Hematopoietic multipotent progenitor cell treated with erythropoietin and hydrocortisone succinate and interleukin-3 and kit ligand, for 4 days (in vitro differentiated cells): ENCODE data around the gene ABCA1.

Source experiments
- DNase-seq: peaks from one replicate; pipeline ENCODE4 v3.0.0-alpha.2; 2015

The ABCA1 gene

DNA sequence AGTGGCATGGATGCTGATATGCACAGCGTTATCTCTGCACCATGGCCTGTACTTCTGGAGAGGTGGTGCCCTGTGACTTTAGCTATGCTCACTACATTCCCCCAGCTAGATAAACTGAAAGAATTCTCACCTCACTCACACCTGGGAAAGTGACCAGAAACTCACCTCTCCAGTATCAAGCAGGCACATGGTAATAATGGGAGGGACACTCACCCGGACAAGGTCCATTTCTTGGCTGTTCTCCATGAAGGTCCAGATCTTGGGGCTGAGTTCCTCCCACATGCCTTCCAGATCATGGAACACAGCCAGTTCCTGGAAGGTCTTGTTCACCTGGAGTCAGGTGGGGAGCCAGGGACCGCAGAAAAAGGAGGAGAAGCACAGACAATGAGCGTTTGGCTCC lies 91.2 kb downstream of the ABCA1 start:
- no peak for DNase-seq

DNA sequence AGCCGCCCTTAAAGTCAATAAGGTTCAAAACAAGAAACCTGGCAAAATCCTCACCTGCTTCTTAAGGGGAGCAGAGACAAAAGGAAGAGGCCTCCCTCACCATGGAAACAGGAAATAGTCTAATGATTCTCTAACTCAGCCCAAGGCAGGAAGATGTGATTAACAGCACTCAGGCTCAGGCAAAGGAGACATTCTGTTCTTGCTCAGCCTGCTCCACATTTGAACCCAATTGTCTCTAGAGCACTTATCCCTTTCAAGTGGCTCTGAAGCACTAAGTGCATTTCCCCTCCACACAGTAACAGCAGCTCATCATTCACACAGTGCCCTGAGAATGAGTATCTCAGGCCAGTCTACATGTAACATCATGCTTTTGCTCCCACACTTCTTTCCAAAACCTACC lies 91.7 kb downstream of the ABCA1 start:
- DNase-seq: peak; percentile 22

DNA sequence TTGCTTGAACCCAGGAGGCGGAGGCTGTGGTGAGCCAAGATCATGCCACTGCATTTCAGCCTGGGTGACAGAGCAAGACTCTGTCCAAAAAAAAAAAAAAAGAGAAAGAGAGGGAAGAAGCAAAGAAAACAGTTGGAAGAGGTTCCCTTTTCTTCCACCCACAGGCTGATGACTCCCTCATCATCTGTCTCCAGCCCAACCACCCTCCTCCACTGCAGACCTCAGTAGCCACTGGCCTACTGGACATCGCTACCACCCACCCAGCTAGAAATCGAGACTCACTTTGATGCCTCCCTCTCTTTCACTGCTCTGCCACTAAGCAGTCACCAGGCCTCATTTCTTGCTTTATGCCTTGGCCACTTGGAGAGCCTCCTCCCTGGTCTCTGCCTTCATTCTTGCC lies 92.8 kb downstream of the ABCA1 start:
- peak; percentile 35 for DNase-seq

DNA sequence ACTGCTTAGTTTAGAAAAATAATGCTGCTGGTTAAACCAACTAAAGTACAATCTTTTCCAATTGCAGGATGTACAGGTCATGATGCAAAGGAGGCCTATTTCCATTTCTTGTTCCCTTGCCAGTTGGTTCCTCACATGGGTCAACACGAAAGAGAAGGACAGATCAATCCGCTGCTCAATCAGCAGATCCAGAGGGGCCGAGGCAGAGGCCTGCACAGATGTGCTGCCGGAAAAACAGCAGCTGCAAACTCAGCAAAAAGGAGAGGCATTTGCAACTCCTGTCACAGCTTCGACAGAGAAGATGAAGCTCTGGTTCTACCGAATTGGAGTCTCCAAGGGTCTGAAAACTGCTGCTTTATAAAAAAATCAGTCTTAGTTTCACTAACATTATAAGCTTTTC lies 94.3 kb downstream of the ABCA1 start:
- no peak for DNase-seq

DNA sequence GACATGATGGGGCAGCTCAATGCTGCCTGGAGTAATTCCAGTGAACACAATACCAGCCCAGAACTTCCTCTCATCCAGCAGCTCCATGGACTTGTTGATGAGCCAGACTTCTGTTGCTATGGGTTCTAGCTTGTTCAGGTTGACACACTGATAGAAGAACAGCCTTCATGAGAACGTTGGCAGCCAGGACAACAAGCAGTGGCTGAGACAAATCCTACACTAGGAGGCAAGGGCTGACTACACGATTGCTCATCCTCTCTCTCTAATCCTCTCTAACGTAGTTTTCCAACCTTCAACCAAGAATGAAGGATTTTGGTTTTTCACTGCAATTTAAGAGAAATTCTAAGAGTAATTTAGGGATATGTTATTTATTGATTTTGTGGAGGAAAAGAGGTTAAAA lies 96.3 kb downstream of the ABCA1 start:
- DNase-seq: no peak

DNA sequence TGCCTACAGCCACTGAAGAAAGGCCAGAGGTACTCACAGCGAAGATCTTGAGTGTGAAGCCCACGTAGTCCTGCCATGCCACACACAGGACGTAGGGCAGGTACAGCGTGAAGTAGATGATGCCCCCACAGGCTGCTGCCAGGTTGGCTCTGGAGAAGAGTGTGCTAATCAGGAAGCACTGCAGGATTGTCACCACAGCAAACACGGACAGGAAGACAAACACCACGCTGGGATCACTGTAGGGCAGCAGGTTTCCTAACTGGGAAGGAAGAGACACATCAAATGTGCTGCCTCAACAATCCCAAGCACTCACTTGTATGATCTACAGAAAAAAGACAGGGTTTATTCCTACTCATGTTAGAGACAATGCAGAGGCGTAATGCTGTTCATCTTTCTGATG lies 101.0 kb downstream of the ABCA1 start:
- DNase-seq: no peak

DNA sequence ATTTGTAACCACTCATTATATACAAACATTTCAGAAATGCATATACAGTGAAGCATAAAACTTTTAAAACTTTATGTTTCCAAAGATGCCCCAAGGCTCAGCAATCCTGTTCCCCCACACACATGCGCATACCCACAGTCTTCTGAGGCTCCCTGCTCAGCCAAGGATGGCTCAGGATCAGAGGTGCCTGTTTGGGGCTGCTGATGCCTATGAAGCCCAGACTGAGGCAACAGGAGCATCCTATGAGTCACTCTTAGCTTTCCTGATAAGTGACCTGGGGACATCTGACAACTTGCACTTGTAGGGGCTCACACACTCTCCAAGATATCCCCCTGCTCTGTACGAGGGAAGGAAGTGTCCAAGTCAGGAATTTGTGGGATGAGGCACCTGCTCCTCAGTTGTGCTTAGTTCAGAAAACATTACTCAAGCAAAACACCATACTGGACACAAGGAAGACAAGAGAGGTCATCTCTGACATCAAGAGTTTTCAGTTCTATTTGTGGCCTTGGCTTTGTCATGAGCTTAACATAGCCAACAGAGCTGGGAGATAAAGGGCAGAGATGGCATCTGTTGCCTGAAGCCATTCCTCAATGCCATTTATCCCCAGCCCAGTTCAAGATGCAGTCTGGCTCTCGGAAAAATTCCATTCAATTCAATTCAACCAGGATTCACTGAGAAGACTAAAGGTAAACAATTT lies 101.7 kb downstream of the ABCA1 start:
- DNase-seq: no peak

DNA sequence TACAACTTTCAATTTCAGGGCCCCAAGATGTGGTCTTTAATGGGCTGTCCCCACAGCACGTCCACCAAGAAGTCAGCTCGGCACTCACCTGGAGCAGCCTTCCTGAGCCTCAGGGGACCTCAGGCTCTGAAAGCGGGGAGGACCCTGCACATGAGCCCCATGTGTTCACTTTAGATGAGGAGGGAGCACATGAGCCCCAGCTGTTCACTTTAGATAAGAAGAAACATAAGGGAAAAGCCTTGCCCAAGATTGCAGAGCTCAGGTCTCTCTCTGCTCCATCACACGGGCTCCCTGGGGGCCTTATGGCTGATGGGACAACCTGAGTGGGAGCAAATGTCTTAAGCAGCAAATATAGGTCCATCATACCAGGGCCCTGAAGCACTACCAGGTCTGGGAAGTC lies 107.6 kb downstream of the ABCA1 start:
- DNase-seq: peak; percentile 49

DNA sequence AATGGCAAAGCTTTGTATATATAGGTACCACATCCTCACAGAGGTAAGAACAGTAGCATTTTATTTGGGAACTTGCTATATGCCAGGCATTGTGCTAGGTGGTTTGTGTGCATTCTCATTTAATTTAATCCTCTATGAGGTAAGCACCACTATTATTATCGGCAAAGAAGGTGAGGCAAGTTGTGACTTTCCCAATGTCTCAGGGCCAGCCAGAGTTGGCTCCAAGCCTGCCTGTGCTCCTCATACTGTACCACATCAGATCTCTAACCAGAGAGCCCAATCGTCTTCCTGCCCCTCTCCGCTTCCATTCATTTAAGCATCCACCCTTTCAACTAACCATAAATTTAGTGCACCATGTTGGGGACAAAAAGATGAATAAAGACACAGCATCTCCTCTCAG lies 108.9 kb downstream of the ABCA1 start:
- no peak for DNase-seq

DNA sequence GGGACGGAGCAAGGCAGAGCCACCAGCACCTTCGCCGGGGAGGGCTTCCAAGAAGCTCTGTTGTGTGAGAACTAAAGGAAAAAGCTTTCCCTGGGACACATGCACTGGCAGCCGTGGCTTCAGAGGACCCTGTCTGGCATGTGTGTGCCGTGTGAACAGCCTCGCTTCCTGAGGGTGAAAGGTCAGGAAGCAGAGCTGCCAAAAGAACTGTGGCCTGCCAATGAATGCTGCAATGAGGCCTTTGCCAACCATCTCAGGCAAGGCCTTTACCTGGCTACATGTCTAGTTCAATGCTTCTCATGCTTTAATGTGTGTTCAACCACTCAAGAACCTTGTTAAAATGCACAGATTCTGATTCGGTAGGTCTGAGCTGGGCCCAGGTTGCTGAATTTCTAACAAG lies 110.5 kb downstream of the ABCA1 start:
- no peak for DNase-seq

DNA sequence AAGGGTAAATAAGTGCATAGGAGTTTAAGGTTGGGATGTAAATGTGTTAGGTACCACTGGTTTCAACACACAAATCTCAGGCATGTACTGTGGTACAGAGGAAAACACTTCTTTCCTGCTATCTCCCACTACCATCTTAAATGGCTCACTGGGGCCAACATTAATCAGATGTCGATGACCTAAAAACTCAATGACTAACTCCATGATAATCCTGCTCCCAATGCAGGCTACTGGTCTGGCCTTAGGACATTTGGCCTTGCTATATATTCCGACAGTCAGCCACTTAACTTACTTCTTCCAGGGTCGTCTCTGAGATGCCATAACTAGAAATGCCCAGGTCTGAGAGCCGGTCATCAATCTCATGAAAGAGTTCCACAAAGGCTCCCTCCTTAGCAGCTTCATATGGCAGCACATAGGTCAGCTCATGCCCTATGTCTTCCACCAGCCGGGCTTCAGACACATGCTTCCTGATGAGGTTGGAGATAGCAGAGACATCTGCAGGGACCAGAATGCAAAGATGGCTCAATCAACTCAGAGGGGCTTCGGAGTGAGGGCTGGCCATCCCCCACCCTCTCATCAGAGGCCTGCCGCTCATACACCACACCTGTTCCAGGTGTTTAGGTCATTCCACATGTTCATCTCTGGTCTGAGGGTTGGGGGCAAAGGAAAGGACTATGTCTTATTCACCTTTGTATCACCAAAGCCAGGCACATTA lies 111.9 kb downstream of the ABCA1 start:
- DNase-seq: no peak

DNA sequence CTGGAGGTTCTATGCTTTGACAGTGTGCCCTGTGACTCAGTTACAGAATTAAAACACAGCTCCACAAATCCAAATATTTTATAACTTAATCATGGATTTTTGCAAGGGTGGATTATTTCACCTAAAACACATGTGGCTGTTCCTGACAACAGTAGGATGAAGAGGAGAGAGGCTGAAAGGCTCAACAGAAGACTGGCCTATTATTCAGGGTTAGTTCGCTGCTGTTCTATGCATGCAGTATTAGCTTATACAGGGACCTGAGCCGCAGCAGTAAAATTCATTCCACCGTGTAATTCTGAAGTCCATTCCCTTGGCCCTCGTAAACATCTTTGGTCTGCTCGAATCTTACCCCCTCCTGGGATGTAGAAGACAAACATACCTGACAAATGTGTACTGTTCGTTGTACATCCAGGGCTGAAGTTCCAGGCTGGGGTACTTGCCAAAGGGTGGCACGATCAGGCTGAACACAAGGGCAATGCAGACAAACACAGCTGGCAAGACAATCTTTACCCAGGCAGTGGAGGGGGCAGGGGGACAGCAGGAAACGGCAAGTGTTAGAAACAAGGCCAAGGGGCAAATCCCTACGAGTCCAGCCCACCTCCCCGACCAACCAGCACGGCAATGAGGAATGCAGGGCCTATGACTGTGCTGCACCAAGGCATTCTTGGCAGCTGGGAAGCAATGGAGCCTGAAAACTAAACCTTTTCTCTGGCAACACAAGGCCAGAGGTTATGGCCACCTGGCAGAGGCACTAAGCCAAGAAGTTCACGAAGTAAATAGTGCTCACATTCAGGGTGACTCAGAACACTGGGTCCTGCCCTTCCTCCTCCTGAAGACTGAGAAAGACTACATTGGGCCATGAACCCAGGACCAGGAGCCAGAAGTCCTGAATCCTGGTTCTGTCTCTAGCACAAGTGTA lies 117.3 kb downstream of the ABCA1 start:
- no peak for DNase-seq

DNA sequence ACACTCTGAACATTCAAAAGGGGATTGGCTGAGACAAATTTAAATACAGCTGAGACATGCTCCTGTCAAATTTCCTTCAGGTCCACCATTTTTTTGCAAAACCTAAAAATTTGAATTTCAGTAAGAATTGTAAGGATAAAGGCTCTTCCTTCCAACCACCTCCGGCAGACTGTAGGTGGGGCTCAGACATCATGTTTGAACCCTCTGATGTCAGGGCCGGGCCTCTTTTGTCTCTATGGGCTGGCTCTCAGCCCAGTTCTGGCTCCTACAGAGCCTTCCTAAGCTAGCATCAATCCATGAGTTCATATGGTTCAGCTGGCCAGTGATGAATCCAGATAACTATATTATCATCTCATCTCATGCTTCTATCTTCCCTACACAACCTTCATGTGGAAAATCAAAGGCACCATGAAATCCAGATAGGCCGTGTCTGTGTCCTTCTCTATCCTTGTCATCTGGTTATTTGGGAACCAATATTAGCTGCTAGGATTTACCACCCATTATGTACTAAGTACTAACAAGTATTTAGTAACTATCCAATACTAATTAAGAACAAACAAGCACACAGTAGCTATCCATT lies 119.8 kb downstream of the ABCA1 start:
- peak; percentile 54 for DNase-seq

DNA sequence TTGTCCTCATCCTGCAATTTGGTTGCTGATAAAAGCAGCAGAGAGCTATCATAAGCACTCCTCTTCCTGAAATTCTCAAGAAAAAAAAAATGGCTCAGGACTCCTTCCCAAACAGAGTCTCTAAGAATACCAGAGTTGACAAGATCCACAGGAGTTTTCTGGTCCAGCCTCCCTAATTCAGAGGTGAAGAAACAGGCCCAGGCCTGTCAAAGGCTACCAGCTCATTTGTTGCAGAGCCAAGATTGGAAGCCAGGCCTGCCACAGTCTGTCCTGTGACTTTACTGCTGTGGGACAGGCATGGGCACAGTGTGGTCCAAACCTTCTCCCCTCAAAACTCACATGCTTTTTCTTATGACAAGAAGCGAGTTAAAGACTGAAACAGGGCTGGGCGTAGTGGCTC lies 122.5 kb downstream of the ABCA1 start:
- DNase-seq: no peak

DNA sequence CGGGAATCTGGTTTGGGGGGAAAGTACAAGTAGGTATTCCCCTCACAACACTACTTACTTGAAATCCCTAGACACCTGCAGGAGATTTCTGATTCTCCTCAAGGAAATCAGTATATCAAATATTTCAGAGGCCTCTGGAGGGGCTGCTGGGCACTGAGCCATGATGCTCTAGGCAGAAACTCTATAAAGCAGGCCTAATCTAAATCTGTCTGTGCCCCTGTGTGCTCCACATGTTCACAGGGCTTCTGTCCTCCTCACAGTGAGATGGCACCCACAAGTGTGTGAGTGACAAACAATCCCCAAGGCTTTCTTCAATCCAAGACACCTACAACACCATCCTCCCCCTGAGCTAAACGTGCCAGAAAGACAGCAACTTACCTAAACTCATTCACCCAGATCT lies 125.0 kb downstream of the ABCA1 start:
- no peak for DNase-seq

DNA sequence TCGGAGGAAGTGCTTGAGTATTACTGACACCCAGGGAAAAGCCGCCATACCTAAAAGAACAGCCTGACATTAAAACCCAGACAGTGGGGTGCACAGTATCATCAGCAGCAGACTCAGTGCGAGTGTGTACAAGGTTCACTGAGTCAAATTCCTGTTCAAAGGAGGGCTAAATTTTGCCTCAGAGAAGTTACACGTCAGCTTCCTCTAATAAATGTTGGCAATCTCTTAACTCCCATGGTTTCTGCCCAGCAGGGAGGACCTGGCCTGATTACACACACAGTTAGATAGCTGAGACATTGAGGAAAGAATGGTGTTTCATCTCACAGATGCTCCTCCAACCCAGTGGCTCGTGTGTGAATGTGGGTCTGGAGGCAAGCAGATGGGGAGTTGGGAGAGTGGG lies 125.8 kb downstream of the ABCA1 start:
- DNase-seq: no peak

DNA sequence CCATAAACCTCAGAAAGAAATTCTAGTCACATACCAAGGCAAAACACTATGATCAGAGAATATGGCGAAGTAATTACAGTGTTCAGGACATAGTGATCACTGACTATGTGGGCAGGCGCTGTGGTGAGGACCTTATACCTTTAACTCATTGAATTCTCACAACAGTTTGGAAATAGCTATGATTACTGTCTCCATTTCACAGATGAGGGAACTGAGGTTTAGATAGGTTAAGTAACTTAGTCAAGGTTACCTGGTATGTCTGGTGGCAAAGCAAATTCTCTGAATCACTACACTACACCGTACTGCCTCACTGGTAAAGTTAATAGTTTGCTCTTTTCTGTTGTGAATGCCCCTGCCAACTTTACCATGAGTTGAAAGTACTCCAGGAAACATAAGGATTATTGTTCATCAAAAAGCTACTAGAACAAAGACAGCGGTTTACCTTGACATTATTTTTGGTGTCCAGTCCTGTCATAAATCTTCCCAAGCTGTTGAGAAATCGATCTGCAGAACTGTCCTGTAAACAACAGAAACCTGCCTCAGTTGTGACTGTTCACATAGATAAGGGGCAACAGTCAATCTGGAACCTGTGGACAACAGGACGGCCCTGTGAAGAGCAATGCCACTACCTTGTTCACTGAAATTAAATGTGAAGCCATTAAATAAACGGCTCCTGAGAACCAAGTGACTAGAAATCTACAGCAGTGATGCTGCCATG lies 127.7 kb downstream of the ABCA1 start:
- DNase-seq: no peak

DNA sequence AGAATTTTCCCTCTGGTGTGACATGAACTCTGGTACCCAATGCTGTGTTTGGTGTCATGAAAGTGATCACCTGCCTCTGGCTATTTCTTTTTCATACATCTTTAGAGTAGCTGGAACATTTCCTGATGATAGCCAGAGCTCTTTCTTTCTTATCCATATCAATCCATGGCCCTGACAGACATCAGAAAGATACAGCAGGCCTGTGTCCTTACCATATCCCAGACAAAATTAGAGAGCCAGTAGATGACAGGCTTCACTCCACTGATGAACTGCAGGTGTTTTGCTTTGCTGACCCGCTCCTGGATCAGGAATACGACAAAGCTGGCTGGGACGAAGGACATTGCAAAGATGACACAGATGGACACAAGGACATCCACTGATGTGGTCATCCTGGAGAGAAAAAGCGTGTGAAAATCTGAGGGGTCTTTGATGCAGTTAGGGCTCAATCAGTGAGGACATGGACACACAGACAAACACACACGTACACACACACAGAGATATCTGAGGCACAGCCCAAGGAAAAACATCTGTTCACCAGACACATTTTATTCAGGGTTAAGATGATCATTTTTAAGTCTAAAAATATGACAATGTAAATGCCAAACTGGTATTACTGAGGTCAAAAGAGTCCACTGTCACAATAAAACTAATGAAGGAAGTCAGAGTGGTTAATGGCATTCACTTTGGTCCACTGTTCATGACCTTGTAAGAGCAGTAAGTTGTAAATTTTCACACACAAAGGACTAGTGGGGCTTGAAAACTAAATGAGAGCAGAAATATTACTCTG lies 129.6 kb downstream of the ABCA1 start:
- DNase-seq: no peak

DNA sequence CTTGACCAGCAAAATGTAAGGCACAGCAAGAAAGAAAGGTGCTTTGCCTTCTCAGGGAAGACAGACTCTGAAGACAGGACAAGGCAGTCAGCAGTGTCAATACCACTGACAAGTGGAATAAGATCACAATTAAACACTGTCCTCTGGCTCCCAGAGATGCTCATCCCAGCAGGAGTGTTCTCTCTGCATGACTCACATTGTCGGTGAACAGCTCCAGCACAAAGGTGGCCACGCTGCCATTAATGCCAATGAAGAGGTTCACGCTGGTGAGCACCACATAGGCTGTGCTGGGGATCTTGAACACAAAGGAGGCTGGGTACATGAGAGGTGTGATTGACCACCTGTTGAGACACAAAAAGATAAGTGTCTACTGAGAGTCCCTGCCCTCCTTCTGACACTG lies 132.1 kb downstream of the ABCA1 start:
- DNase-seq: no peak

DNA sequence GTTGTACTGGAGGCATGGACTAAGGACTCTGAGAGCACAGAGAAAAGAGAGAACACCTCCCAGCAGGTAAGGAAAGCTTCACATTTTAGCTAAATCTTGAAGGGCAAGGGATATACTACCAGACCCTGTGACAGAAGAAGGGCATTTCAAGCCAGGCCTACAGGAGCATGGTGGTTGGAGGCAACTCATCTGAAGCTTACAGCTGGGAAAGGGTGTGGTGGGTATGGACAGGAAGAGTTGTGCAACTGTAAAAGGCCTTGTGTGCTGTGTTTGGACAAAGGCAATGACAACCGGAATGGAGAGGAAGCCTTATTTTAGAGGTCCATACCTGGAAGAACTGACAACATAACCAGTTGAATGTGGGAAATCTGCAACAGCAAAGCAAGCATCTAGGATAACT lies 132.9 kb downstream of the ABCA1 start:
- DNase-seq: peak; percentile 55

DNA sequence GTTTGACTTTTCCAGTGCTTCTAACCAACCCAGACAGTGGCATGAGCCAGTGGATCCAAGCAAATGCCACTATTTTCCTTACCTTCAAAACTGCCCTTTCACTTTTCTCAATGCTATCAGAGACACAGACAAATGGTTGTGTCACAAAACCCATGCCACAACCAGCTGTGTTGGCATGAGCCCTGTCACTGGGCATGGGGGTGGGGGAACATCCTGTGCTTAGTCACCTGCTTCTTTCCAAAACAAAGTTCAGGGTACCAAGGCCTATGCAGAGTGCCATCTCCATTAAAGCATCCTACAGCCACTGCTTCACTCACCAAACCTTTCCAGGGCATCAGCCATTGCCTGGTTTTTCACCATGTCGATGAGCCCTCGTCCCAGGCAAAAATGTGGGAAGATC lies 133.9 kb downstream of the ABCA1 start:
- DNase-seq: peak; percentile 10

DNA sequence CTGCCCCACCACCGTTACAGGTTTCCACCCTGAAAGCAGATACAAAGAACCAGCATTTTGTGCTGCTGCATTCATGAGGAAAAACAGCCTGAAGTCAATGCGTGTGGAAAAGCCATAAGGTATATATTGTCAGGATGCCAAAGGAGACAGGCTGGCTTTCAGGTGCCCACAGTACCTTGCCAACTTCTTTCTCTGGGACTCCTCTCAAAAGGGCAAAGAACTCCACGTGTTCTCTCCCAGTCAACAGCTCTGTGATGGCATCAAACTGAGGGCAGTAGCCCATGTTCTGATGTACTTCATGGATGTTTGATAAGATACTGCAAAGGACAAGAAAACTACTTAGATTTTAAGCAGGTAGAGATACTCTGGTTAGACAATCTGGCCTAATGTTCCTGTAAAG lies 139.7 kb downstream of the ABCA1 start:
- DNase-seq: no peak
